Middle frontal gyrus (tissue), 1 donor: ENCODE measurements around the gene ATP6V1A.
A peak's percentile ranks its signal among the peaks of the same experiment; 100 is the strongest.

Experiments used
- DNase-seq: peaks from one replicate; pipeline ENCODE4 v3.0.0-alpha.2; 2015; ENCODE audit warnings: low spot score; ENCODE audit errors: extremely low spot score

Gene ATP6V1A

GRCh38 chr3:113746548-113747282 lies at the start of gene ATP6V1A:
TSS of gene ATP6V1A (plus strand) at chr3:113747035. CDS start at chr3:113778754, 31,719 bp downstream.
- DNase-seq, result peak; percentile 96

GRCh38 chr3:113697500-113698090 lies 49.2 kb upstream of the ATP6V1A start:
- no peak for DNase-seq

DNA sequence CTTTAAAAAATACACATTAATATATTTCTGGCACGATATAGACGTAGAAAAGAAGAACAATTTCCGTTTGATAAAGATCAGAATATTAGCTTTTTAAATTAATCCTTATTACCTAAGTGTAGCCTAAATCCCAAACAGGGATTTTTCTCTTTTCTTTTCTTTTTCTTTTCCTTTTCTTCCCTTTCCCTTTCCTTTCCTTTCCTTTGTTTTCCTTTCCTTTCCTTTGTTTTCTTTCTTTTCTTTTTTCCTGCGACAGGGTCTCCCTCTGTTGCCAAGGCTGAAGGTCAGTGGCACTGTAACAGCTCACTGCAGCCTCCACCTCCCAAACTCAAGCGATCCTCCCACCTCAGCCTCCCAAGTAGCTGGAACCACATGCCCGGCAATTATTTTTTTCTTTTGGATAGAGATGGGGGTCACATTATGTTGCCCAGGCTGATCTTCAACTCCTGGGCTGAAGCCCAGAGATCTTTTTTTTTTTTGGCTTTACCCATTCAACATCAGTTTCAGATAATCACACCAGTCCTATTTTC lies 48.6 kb upstream of the ATP6V1A start:
- no peak for DNase-seq

GRCh38 chr3:113698956-113699355 lies 47.9 kb upstream of the ATP6V1A start:
- DNase-seq, result no peak

DNA sequence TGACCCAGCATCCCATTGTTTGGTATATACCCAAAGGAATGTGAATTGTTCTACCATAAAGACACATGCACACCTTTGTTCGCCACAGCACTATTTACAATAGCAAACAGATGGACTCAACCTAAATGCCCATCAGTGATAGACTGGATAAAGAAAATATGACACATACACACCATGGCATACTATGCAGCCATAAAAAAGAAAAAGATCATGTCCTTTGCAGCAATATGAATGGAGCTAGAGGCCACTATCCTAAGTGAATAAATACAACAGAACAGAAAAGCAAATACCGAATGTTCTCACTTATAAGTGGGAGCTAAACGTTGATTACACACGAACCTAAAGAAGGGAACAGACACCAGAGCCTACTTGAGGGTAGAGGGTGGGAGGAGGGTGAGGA lies 39.0 kb upstream of the ATP6V1A start:
- DNase-seq, result no peak

- DNase-seq, result no peak
Measured at GRCh38 chr3:113712129-113712528, 34.7 kb upstream of the ATP6V1A start.

GRCh38 chr3:113714702-113715101 lies 32.1 kb upstream of the ATP6V1A start:
- no peak for DNase-seq

DNA sequence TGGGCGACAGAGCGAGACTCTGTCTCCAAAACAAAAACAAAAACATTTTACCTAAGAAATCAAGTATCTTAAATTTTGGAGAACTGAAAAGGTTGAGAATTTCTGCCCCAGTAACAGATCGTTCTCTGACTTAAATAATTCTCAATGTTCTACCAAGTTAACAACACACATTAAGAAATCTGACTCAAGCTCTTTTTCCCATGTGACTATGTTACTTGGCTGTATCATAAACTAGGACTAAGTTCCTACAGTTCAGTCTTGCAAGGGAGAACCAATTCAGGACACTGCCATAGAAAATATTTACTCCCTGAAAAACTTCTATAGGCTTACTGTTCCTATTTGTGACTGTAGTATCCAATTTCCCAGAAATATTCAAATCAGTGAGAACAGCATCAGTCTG lies 29.5 kb upstream of the ATP6V1A start:
- DNase-seq, result no peak

- no peak for DNase-seq
Measured at GRCh38 chr3:113717818-113718217, 29.0 kb upstream of the ATP6V1A start.

DNA sequence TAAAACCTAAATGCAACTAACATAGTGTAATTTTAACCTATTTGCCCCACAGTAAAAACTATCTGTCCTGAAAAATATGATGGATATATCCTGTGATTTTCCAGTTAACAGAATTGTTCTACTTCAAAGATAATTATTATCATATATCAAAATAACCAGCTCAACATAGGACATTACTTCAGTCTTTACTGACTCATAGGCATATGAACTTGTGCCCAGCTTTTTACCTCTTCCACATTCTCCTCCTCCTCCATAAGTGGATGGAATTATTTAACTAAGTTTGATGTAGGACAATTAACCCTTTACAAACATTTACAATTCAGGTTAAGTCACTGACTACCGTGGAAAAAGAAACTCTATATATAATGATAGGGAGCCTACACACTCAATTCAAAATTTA lies 27.5 kb upstream of the ATP6V1A start:
- DNase-seq, result no peak

DNA sequence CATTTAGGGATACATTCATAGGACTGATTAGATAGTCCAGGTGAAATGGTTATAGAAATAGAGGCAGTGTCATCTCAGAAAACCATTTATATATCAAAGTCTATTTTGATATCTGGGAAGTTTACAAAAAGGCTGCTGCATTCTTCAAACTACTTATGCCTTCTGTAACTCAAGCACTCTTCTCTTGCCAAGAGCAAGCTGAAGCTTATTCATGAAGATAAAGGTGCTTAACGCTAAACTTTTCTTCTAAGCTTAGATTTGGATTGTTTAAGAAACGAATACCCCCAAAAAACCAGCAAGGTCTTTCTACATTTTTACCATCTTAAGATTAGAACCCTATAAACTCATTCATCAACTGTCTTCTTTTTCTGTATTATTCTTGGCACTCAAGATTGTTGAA lies 27.1 kb upstream of the ATP6V1A start:
- no peak for DNase-seq

DNA sequence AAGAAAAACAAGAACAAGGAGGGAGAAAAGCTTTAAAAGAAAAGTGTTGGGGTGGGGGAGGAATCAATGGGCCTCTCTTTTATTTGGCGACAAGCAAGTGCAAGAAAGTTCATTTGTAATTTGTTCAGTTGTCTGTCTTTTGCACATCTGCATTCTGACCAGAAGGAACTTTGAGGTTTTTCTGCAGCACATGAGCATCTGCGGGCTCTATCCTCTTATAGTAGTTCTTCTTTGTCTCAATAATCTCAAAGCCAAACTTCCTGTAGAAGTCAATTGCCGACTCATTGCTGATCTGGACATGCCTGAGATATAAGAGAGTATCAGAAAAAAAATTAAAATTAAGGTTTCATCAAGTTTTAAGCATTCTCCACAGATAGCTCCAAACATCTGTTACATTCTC lies 25.2 kb upstream of the ATP6V1A start:
- DNase-seq, result no peak

DNA sequence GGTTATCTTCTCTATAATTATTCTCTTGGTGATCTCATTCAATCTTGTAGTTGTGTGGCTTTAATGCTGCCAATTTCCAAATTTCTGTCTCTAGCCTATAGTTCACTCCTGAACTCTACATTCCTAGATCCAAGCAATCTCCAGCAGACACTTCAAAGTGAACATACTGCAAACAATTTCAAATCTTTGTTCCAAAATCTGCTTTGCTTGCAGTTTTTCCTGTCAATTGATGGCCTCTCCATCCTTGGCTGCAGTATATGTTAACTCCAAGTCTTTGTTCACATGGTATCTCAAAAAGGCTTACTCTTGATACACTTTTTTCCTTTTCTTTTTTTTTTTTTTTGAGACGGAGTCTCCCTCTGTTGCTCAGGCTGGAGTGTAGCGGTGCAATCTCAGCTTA lies 18.2 kb upstream of the ATP6V1A start:
- no peak for DNase-seq

DNA sequence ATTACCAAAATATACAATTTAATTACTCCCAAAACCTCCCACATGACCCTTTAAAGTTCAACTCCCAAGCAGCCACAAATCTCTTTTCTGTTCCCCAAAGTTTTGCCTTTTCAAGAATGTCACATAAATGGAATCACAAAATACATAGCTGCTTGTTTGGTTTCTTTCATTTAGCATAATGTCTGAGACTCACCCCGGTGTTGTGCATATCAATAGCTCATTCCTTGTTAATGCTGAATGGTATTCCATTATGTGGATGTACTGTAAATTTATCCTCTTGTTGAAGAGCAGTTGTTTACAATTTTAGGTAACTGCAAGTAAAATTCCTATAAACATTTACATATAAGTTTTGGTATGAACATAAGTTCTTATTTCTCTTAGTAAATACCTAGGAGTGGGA lies 16.3 kb upstream of the ATP6V1A start:
- DNase-seq, result no peak

DNA sequence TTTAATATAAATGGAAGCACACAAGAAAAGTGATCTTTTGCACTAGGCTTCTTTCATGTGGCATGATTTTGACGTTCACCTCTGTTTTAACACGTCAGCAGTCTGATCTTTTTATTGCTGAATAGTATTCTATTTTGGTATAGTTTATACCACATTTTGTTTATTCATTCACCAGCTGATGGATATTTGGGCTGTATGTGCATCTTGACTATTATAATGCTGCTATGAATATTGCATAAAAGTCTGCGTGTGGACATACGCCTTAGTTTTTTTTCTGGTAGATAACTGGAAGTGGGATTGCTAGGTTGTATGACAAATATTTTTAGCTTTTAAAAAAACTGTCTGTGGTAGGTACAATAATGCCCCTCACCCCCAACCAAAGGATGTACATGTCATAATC lies 15.1 kb upstream of the ATP6V1A start:
- DNase-seq, result no peak

GRCh38 chr3:113736548-113737089 lies 10.2 kb upstream of the ATP6V1A start:
- DNase-seq, result peak; percentile 11

DNA sequence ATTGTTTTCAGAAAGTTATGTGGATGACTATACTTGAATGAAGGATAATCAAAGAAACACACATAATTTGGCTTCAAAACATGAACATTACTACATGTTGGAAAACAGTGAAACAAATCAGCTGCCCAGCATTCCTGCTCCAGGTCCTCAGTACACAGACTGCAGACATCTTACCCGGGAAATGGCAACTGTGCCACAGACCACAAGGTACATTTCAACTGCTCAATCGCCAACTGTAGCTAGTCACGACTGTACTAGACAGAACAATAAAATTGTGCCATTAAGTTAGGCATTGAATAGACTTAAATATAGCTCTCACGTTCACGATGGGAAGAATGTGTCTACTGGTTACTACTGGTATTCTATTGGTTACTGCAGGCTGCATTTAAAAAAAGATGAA lies 5.7 kb upstream of the ATP6V1A start:
- no peak for DNase-seq

DNA sequence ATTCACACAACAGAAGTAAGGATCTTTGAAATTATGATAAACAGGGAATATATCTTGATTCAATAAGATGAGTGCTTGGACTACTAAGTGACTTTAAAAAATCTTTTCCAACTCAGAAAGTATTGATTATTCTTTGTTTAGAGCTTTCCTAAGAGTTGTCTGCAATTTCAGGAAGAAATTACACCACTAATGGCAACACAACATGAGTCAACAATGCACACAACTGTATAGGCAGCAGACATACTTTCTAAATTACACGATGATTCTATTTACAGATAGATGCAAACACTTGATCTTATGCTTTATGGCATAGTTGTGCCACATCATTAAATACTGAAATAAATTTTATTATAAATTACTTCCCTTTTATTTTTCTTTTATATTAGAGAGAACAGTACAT lies 5.2 kb upstream of the ATP6V1A start:
- no peak for DNase-seq

DNA sequence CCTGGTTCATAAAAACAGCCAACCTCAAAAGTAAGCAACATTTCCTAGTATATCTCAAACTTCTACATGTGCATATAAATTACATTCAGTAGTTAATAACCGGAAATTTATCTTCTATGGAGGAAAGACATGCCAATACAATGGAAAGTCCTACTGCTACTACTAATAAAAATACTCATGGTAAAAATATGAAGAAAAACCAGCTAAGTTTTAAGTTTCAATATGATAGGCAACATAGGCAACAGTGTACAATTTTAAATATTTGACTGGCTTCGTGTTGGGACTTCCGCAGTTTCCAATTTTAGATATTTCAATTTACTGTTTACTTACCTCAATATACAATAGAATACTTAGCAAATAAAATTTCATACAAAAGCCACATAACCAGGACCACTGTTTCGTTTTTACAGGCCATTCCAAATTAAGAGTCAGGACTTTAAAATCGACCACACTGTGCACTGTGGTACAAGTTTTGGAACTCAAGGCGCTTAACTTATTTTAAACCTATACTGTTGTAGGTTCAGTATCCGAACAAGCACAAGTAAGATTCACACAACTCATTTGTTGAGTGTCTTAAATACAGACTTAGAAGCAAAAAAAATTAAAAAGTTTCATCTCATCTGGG lies 3.7 kb upstream of the ATP6V1A start:
- DNase-seq, result no peak

DNA sequence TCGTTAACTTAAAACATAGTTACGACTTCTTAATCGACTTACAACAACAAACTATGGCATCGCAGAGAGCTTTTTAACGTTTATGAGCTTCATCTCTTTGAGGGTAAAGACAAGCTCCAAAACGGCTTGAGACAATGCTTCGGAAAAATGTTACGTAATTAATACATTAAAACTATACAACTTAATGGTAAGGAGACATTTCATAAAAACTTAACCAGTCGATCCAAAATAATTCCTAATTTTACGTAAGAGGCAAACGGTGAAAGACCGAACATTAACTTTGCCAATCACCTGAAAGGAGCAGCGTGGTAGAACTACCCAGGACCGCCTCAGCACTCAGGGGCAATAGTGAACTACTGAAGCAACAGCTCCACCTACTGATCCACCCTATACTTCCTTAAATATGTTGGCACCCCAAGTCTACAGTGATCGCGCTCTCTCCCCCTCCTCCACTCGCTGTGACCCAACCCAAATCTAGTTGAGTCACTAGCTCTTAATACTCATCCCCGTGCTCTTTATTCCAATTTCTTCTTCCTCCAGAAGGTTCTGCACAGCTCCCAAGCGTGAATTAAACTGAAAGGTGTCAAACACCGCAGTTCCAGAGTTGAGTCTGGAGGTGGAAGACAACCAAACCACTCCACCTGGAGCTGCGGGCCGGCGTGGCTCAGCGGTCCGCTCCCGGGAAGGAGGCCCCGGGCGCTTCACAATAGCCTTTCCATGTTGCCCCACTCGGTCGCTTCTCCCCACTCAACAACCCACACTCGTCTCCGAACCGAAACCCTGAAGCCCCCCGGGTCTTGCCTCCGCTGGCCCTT lies 1.7 kb upstream of the ATP6V1A start:
- no peak for DNase-seq

DNA sequence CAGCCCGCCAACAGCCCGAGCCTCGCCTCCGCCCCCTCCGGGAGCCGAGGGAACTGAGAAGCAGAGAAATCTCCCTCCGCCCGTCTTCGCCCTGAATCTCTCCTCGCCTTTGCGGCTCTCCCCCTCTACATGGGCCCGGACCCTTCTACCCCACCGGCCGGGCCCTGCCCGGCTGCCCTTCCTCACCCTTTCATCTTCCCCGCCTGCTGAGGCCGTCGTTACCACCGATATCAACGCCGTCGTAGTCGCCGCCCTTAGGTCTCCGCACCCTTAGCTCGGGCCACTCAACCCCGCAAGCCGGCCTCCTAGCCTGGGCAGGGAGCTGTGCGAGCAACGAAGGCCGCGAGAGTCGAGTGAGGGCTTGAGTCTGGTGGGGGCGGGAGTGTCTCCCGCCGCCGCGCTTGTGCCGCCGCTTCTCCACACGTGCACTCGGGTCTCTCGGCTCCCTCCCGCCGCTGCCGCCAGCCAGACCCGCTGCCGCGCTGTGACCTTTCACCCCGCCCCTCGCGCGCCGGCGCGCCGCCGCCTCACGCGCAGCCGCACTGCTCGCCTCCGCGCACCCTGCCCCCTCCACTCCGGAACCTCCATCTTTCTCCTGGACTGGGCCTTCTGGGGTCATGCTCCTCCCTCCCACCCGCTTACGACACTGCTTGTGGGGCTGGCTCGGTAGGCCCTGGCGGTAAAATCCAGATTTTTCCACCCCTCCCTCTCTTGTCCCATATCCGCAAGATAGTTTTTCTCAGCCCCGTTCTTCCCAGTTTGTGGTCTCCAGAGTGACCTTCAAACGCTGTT lies 883 bp upstream of the ATP6V1A start, which contains the start of gene NAA50:
TSS of gene NAA50 (minus strand) at position 494 of the 792 bp plus-strand sequence. CDS start at position 194, 300 bp downstream.
- DNase-seq, result peak; percentile 77
